Measurements from ENCODE around the gene BCLAF1. TPM values are rescaled to one million over a fixed set of nuclear protein-coding genes. Genes with fewer than 3 reads are reported as not detected.
A peak's percentile ranks its signal among the peaks of the same experiment; 100 is the strongest.

Gene BCLAF1
- total and polyA plus RNA-seq, 9 of the 15 experiments (the other 6 are each of a cell fraction or from before 2014, with no cell fraction given): 65.4 to 286 (median 165) TPM

GRCh38 chr6:136236466-136237293 lies 53.0 kb downstream of the BCLAF1 start (continued):
- TF ChIP-seq SP2 (IDR thresholded peaks at IDR 0.05; ENCODE audit: extremely low read depth, low read depth, low read length, poor library complexity, severe bottlenecking) (no peak), E2F4 (CRISPR knock-in tag; IDR thresholded peaks at IDR 0.05; ENCODE audit: low read depth) (no peak), CTBP1 (IDR thresholded peaks at IDR 0.05; ENCODE audit: borderline replicate concordance) (peak; percentile 95), GABPA (tag; conservative IDR thresholded peaks at IDR 0.05; ENCODE audit: low read depth) (peak; percentile 62; the same call in 1 of the 2 replicates), ZBTB34 (CRISPR knock-in tag; IDR thresholded peaks at IDR 0.05) (no peak), GATAD2A (IDR thresholded peaks at IDR 0.05) (0 out of 2 replicates have a peak, but pooled peaks have one; percentile 52), NCOA1 (IDR thresholded peaks at IDR 0.05; ENCODE audit: low read depth) (peak; percentile 84), BRD9 (IDR thresholded peaks at IDR 0.05; ENCODE audit: low read depth, partially characterized antibody) (peak; percentile 45), BACH1 (tag; IDR thresholded peaks at IDR 0.05) (peak; percentile 50), U2AF1 (optimal IDR thresholded peaks at IDR 0.05; ENCODE audit: low read depth, low read length) (no peak), CEBPG (CRISPR knock-in tag; IDR thresholded peaks at IDR 0.05) (peak; percentile 68; the same call in 1 of the 2 replicates), CEBPG (tag; conservative IDR thresholded peaks at IDR 0.05 in 1 of 2, IDR thresholded peaks at IDR 0.05 in 1 of 2) (peak; percentile 85 to 89), CC2D1A (IDR thresholded peaks at IDR 0.05) (peak; percentile 62; the same call in 1 of the 2 replicates), JUNB (CRISPR knock-in tag; conservative IDR thresholded peaks at IDR 0.05) (no peak), ZNF24 (IDR thresholded peaks at IDR 0.05) (0 out of 2 replicates have a peak, but pooled peaks have one; percentile 8), STAT5A (IDR thresholded peaks at IDR 0.05; ENCODE audit: borderline replicate concordance, low read length) (peak; percentile 59; the same call in 1 of the 2 replicates), ZNF124 (CRISPR knock-in tag; IDR thresholded peaks at IDR 0.05) (no peak), ZNF384 (IDR thresholded peaks at IDR 0.05; ENCODE audit: low read depth, low read length) (no peak), MTA2 (IDR thresholded peaks at IDR 0.05; ENCODE audit: low read depth) (peak; percentile 77), EZH2 (IDR thresholded peaks at IDR 0.05; ENCODE audit: borderline replicate concordance, low read depth, low read length) (no peak), POU5F1 (IDR thresholded peaks at IDR 0.05; ENCODE audit: borderline replicate concordance, low read depth, low read length, partially characterized antibody) (no peak), ZNF57 (CRISPR knock-in tag; IDR thresholded peaks at IDR 0.05) (no peak), ZNF75A (CRISPR knock-in tag; IDR thresholded peaks at IDR 0.05) (no peak), ELK1 (CRISPR knock-in tag; IDR thresholded peaks at IDR 0.05) (no peak), SNIP1 (IDR thresholded peaks at IDR 0.05; ENCODE audit: low read depth) (no peak), ZNF165 (CRISPR knock-in tag; IDR thresholded peaks at IDR 0.05; ENCODE audit: borderline replicate concordance) (no peak)
